K562 (cell line): ENCODE results near the gene PTPRZ1.

Source experiments
- BMI1 ChIP-seq: fragments of 150-350 bp; IDR thresholded peaks from 2 replicates; pipeline ENCODE4 v1.6.1; 2014; ENCODE audit warnings: low read length
- CBFB ChIP-seq: sonication (generic); formaldehyde crosslinking; IDR thresholded peaks from 2 replicates; pipeline ENCODE4 v1.4.0; 2020; ENCODE audit warnings: mild to moderate bottlenecking, missing genetic modification reagents
- HNRNPLL ChIP-seq: fragments of 200-400 bp; formaldehyde crosslinking; IDR thresholded peaks from 2 replicates; pipeline ENCODE4 v1.6.1; 2017; ENCODE audit warnings: low read length, low read depth, mild to moderate bottlenecking; ENCODE audit not compliant: poor library complexity, severe bottlenecking
- IRF2 ChIP-seq: sonication (generic); formaldehyde crosslinking; IDR thresholded peaks from 2 replicates; pipeline ENCODE4 v1.8.1; 2022; ENCODE audit warnings: mild to moderate bottlenecking, missing genetic modification reagents
- MYC ChIP-seq, 2 experiments: fragments of 250-450 bp in 1 of 2; sonication (Bioruptor Pico) in 1 of 2; IDR thresholded peaks; 2 replicates each; pipeline versions ENCODE4 v1.5.1 to v1.6.1; 2012 to 2021; ENCODE audit warnings: low read depth in 2 of 2, borderline replicate concordance in 1 of 2, improper control_type of control experiment in 1 of 2, low read length in 1 of 2, mild to moderate bottlenecking in 1 of 2, moderate library complexity in 1 of 2
- NFYB ChIP-seq: IDR thresholded peaks from 2 replicates; pipeline ENCODE4 v1.6.1; 2011; ENCODE audit warnings: mild to moderate bottlenecking, moderate library complexity; ENCODE audit not compliant: insufficient read length; ENCODE audit errors: extremely low read depth
- POLR2A ChIP-seq: fragments of 450-650 bp; conservative IDR thresholded peaks from 2 replicates; pipeline ENCODE4 v1.6.1; 2016
- ZNF232 ChIP-seq: sonication (generic); formaldehyde crosslinking; IDR thresholded peaks from 2 replicates; pipeline ENCODE4 v1.8.0; 2022; ENCODE audit warnings: mild to moderate bottlenecking, missing genetic modification reagents
- TF ChIP-seq, protein P1 (sequence below): IDR thresholded peaks from 3 replicates; pipeline ENCODE4 v1.6.1; 2011; ENCODE audit warnings: borderline replicate concordance, mild to moderate bottlenecking; ENCODE audit not compliant: insufficient read length, insufficient read depth
- TF ChIP-seq, protein P2 (sequence below): fragments of 450-650 bp; IDR thresholded peaks from 2 replicates; pipeline ENCODE4 v1.6.1; 2017; ENCODE audit warnings: antibody characterized with exemption

DNA sequence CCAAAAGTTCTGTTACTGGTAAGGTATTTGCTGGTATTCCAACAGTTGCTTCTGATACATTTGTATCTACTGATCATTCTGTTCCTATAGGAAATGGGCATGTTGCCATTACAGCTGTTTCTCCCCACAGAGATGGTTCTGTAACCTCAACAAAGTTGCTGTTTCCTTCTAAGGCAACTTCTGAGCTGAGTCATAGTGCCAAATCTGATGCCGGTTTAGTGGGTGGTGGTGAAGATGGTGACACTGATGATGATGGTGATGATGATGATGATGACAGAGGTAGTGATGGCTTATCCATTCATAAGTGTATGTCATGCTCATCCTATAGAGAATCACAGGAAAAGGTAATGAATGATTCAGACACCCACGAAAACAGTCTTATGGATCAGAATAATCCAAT, 140.1 kb downstream of the PTPRZ1 start:
- TF ChIP-seq IRF2: no peak
- TF ChIP-seq BMI1: no peak
- no peak for TF ChIP-seq HNRNPLL
- TF ChIP-seq, protein P1, sequence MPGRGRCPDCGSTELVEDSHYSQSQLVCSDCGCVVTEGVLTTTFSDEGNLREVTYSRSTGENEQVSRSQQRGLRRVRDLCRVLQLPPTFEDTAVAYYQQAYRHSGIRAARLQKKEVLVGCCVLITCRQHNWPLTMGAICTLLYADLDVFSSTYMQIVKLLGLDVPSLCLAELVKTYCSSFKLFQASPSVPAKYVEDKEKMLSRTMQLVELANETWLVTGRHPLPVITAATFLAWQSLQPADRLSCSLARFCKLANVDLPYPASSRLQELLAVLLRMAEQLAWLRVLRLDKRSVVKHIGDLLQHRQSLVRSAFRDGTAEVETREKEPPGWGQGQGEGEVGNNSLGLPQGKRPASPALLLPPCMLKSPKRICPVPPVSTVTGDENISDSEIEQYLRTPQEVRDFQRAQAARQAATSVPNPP: no peak
- no peak for TF ChIP-seq ZNF232 (CRISPR knock-in tag)
- no peak for TF ChIP-seq MYC (IDR thresholded peaks at IDR 0.05; ENCODE audit: low read depth, low read length)
- no peak for TF ChIP-seq MYC (CRISPR knock-in tag; IDR thresholded peaks at IDR 0.05; ENCODE audit: borderline replicate concordance, low read depth)
- no peak for TF ChIP-seq CBFB (CRISPR knock-in tag)
- no peak for TF ChIP-seq POLR2A
- no peak for TF ChIP-seq NFYB
- TF ChIP-seq, protein P2, sequence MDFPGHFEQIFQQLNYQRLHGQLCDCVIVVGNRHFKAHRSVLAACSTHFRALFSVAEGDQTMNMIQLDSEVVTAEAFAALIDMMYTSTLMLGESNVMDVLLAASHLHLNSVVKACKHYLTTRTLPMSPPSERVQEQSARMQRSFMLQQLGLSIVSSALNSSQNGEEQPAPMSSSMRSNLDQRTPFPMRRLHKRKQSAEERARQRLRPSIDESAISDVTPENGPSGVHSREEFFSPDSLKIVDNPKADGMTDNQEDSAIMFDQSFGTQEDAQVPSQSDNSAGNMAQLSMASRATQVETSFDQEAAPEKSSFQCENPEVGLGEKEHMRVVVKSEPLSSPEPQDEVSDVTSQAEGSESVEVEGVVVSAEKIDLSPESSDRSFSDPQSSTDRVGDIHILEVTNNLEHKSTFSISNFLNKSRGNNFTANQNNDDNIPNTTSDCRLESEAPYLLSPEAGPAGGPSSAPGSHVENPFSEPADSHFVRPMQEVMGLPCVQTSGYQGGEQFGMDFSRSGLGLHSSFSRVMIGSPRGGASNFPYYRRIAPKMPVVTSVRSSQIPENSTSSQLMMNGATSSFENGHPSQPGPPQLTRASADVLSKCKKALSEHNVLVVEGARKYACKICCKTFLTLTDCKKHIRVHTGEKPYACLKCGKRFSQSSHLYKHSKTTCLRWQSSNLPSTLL: no peak
